Fibroblast of lung (primary cell): ENCODE results near the gene AKAP6. TPM values are rescaled to one million over a fixed set of nuclear protein-coding genes. Genes with fewer than 3 reads are reported as not detected.

ENCODE experiments used
- DNase-seq, 2 donors: peaks; one replicate each; pipeline versions ENCODE4 v3.0.0 to v3.0.0-alpha.2; 2010; ENCODE audit warnings: low read depth in 2 of 2
- H2AFZ ChIP-seq: 2 replicates; pipeline ENCODE4 v1.5.1; 2012; ENCODE audit warnings: low read length, control low read depth, inconsistent platforms
- H3K27ac ChIP-seq: 2 replicates; pipeline ENCODE4 v1.5.1; 2011; ENCODE audit warnings: low read length, control low read depth; ENCODE audit not compliant: insufficient read depth
- H3K27me3 ChIP-seq: 2 replicates; pipeline ENCODE4 v1.5.1; 2011; ENCODE audit warnings: mild to moderate bottlenecking, low read length; ENCODE audit not compliant: control insufficient read depth, insufficient read depth
- H3K36me3 ChIP-seq: 2 replicates; pipeline ENCODE4 v1.5.1; 2011; ENCODE audit warnings: low read length; ENCODE audit not compliant: control insufficient read depth, insufficient read depth
- H3K4me1 ChIP-seq: 2 replicates; pipeline ENCODE4 v1.5.1; 2011; ENCODE audit warnings: low read length; ENCODE audit not compliant: control insufficient read depth, insufficient read depth; ENCODE audit errors: extremely low read depth
- H3K4me2 ChIP-seq: 2 replicates; pipeline ENCODE4 v1.5.1; 2011; ENCODE audit warnings: low read length, control low read depth; ENCODE audit not compliant: insufficient read depth; ENCODE audit errors: extremely low read depth
- H3K4me3 ChIP-seq, 4 experiments: fragments of 200-600 bp in 1 of 4; sonication (generic) in 1 of 4; replicated peaks in 1 of 4; 2 replicates each; pipeline ENCODE4 v1.5.1; 2011 to 2016; ENCODE audit warnings: low read length in 4 of 4, low read depth in 3 of 4, mild to moderate bottlenecking in 3 of 4, control low read depth in 2 of 4, inconsistent platforms in 1 of 4, mixed read lengths in 1 of 4; ENCODE audit not compliant: insufficient read depth in 1 of 4; ENCODE audit errors: control extremely low read depth in 1 of 4
- H3K79me2 ChIP-seq: 2 replicates; pipeline ENCODE4 v1.5.1; 2012; ENCODE audit warnings: mild to moderate bottlenecking, low read length, inconsistent platforms; ENCODE audit not compliant: control insufficient read depth, insufficient read depth
- H3K9ac ChIP-seq: 2 replicates; pipeline ENCODE4 v1.5.1; 2011; ENCODE audit warnings: mild to moderate bottlenecking, low read length, control low read depth; ENCODE audit not compliant: insufficient read depth
- H3K9me3 ChIP-seq: 2 replicates; pipeline ENCODE4 v1.5.1; 2012; ENCODE audit warnings: low read depth, low read length; ENCODE audit not compliant: control insufficient read depth, insufficient read depth
- H4K20me1 ChIP-seq: 2 replicates; pipeline ENCODE4 v1.5.1; 2011; ENCODE audit warnings: low read length; ENCODE audit not compliant: control insufficient read depth, insufficient read depth; ENCODE audit errors: extremely low read depth
- CTCF ChIP-seq, 2 donors: IDR thresholded peaks in 1 of 2; conservative IDR thresholded peaks in 1 of 2; 1 replicate in 1 of 2; 2 replicates in 1 of 2; pipeline ENCODE4 v1.5.1; 2011 to 2012; ENCODE audit warnings: low read length in 2 of 2, control low read depth in 1 of 2, inconsistent platforms in 1 of 2, low read depth in 1 of 2, mild to moderate bottlenecking in 1 of 2
- EZH2 ChIP-seq: IDR thresholded peaks from 2 replicates; pipeline ENCODE4 v1.5.1; 2012; ENCODE audit warnings: low read length, control low read depth, mild to moderate bottlenecking; ENCODE audit errors: missing control alignments
- polyA plus RNA-seq, 2 donors: library from polyadenylated mRNA; depleted of rRNA in 1 of 2; stranded (reverse) in 1 of 2; unstranded in 1 of 2; fragments of >200 nt; gene quantifications; 2 replicates each; pipeline ENCODE4 v1.2.1, GENCODE V29; 2011 to 2012; ENCODE audit warnings: missing spikeins in 1 of 2
- total RNA-seq: library from RNA; depleted of rRNA; stranded (reverse); fragments of >200 nt; gene quantifications from 2 replicates; pipeline ENCODE4 v1.2.1, GENCODE V29; 2014

Gene AKAP6
- total and polyA plus RNA-seq, 2 donors (not counting 1 experiment from before 2014, with no cell fraction given) = 3.3 to 10.9 TPM

GRCh38 chr14:32304296-32304695, 24.8 kb upstream of the AKAP6 start:
- no peak overlapping the region for H3K4me3 ChIP-seq
- H3K4me1 ChIP-seq = no peaks in the 10 kb centered on the region
- no peaks in the 10 kb centered on the region for H3K27me3 ChIP-seq
- H3K27ac ChIP-seq = no peak overlapping the region
- no peaks in the 10 kb centered on the region for H3K9me3 ChIP-seq
- DNase-seq = no peak
- no peak overlapping the region for H2AFZ ChIP-seq
- TF ChIP-seq CTCF (conservative IDR thresholded peaks at IDR 0.05 in 1 of 2, IDR thresholded peaks at IDR 0.05 in 1 of 2; ENCODE audit: low read depth in 1 of 2, low read length in 2 of 2) (no peak), EZH2 (no peak)
- no peak overlapping the region for H3K9ac ChIP-seq
- no peaks in the 10 kb centered on the region for H4K20me1 ChIP-seq
- no peak overlapping the region for H3K4me2 ChIP-seq
- no peaks in the 10 kb centered on the region for H3K36me3 ChIP-seq
- no peaks in the 10 kb centered on the region for H3K79me2 ChIP-seq

- no peaks in the 10 kb centered on the region for H3K79me2 ChIP-seq
- H4K20me1 ChIP-seq = no peaks in the 10 kb centered on the region
- H3K9me3 ChIP-seq = no peaks in the 10 kb centered on the region
- H3K27ac ChIP-seq = no peak overlapping the region
- H2AFZ ChIP-seq = no peak overlapping the region
- peak in 1 of 2 donors; percentile 23 for DNase-seq
- no peaks in the 10 kb centered on the region for H3K4me1 ChIP-seq
- H3K4me2 ChIP-seq = no peak overlapping the region
- TF ChIP-seq EZH2 (no peak), CTCF (conservative IDR thresholded peaks at IDR 0.05 in 1 of 2, IDR thresholded peaks at IDR 0.05 in 1 of 2; ENCODE audit: low read depth in 1 of 2, low read length in 2 of 2) (no peak)
- no peaks in the 10 kb centered on the region for H3K27me3 ChIP-seq
- no peaks in the 10 kb centered on the region for H3K36me3 ChIP-seq
- no peak overlapping the region for H3K9ac ChIP-seq
- no peak overlapping the region for H3K4me3 ChIP-seq
Measured at GRCh38 chr14:32306549-32306948, 22.5 kb upstream of the AKAP6 start.

GRCh38 chr14:32307881-32308582, 21.1 kb upstream of the AKAP6 start:
- TF ChIP-seq EZH2 (no peak), CTCF (conservative IDR thresholded peaks at IDR 0.05 in 1 of 2, IDR thresholded peaks at IDR 0.05 in 1 of 2; ENCODE audit: low read depth in 1 of 2, low read length in 2 of 2) (no peak)
- no peaks in the 10 kb centered on the region for H3K36me3 ChIP-seq
- no peaks in the 10 kb centered on the region for H3K79me2 ChIP-seq
- H2AFZ ChIP-seq = no peak overlapping the region
- DNase-seq = no peak
- H3K27ac ChIP-seq = no peak overlapping the region
- H3K9me3 ChIP-seq = no peaks in the 10 kb centered on the region
- H3K27me3 ChIP-seq = no peaks in the 10 kb centered on the region
- H3K4me2 ChIP-seq = no peak overlapping the region
- no peaks in the 10 kb centered on the region for H4K20me1 ChIP-seq
- no peak overlapping the region for H3K9ac ChIP-seq
- H3K4me1 ChIP-seq = no peaks in the 10 kb centered on the region
- H3K4me3 ChIP-seq = no peak overlapping the region
